HepG2 (cell line): ENCODE results near the gene PIP5KL1. TPM values are rescaled to one million over a fixed set of nuclear protein-coding genes. Genes with fewer than 3 reads are reported as not detected.
A peak's percentile ranks its signal among the peaks of the same experiment; 100 is the strongest.

ENCODE experiments used
- ATAC-seq: fragments of 200-7000 bp; cut with Tn5 transposase; 3 replicates; pipeline ENCODE4 v1.9.1; 2020; ENCODE audit warnings: mild to moderate bottlenecking, moderate library complexity
- BruUV-seq: library from RNA; stranded (reverse); fragments of 400-500 nt; replicated peaks from 2 replicates; lab custom pipeline; 2021; lab: Mats Ljungman, UMichigan
- CTCF ChIA-PET: fragments of 300-600 bp; formaldehyde crosslinking; extraction: SDS; loops from one replicate; lab custom pipeline; 2021; ENCODE audit warnings: low total read pairs, inconsistent platforms, low intra/inter-chr PET ratio; lab: Yijun Ruan, JAX
- POLR2A ChIA-PET: fragments of 350-600 bp; sonication (Branson Sonifier 250); formaldehyde crosslinking; loops from one replicate; lab custom pipeline; 2020; ENCODE audit warnings: antibody characterized with exemption, inconsistent platforms; lab: Yijun Ruan, JAX
- DNase-seq: peaks from one replicate; pipeline ENCODE4 v3.0.0-alpha.2; 2015; ENCODE audit warnings: low spot score
- FAIRE-seq: peaks from 3 replicates; lab custom pipeline; 2011; peaks lifted over from hg19 to GRCh38; lab: Jason Lieb, UNC
- H2AFZ ChIP-seq: one replicate; pipeline ENCODE4 v1.6.1; 2011; ENCODE audit warnings: low read length, inconsistent platforms
- H3K27ac ChIP-seq: fragments of 300-600 bp; 3 replicates; pipeline ENCODE4 v1.8.0; 2011; ENCODE audit warnings: mixed run types, mild to moderate bottlenecking, mixed read lengths, low read length, inconsistent platforms; ENCODE audit not compliant: insufficient read depth; ENCODE audit errors: extremely low read length
- H3K27me3 ChIP-seq, 2 experiments: fragments of 200-600 bp in 1 of 2; 2 replicates in 1 of 2; 3 replicates in 1 of 2; pipeline versions ENCODE4 v1.6.0 to v1.8.0; 2011; ENCODE audit warnings: low read length in 2 of 2, mild to moderate bottlenecking in 2 of 2, moderate library complexity in 2 of 2, inconsistent platforms in 1 of 2; ENCODE audit not compliant: insufficient read depth in 2 of 2, control insufficient read depth in 1 of 2
- H3K36me3 ChIP-seq, 2 experiments: fragments of 200-600 bp in 1 of 2; replicated peaks in 1 of 2; 2 replicates in 1 of 2; 3 replicates in 1 of 2; pipeline versions ENCODE4 v1.5.1 to v1.8.0; 2011; ENCODE audit warnings: low read length in 2 of 2, inconsistent platforms in 1 of 2; ENCODE audit not compliant: insufficient read depth in 2 of 2, control insufficient read depth in 1 of 2
- H3K4me1 ChIP-seq: 2 replicates; pipeline ENCODE4 v1.5.1; 2012; ENCODE audit warnings: low read length, inconsistent platforms; ENCODE audit not compliant: insufficient read depth
- H3K4me2 ChIP-seq: 2 replicates; pipeline ENCODE4 v1.6.0; 2011; ENCODE audit warnings: low read depth, low read length, inconsistent platforms
- H3K4me3 ChIP-seq, 3 experiments: fragments of 200-600 bp in 1 of 3; sonication (generic), shearing (Covaris generic) in 1 of 3; replicated peaks in 1 of 3; 2 replicates each; pipeline ENCODE4 v1.5.1; 2011 to 2016; ENCODE audit warnings: low read length in 3 of 3, inconsistent platforms in 2 of 3, low read depth in 2 of 3, mild to moderate bottlenecking in 2 of 3, control low read depth in 1 of 3, mixed read lengths in 1 of 3; ENCODE audit not compliant: insufficient read depth in 1 of 3
- H3K79me2 ChIP-seq: one replicate; pipeline ENCODE4 v1.6.1; 2011; ENCODE audit warnings: low read length, inconsistent platforms; ENCODE audit not compliant: insufficient read depth
- H3K9ac ChIP-seq: 2 replicates; pipeline ENCODE4 v1.6.0; 2011; ENCODE audit warnings: mild to moderate bottlenecking, low read depth, low read length, inconsistent platforms; ENCODE audit not compliant: insufficient read depth
- H3K9me3 ChIP-seq: 2 replicates; pipeline ENCODE4 v1.5.1; 2012; ENCODE audit warnings: mild to moderate bottlenecking, low read length
- H4K20me1 ChIP-seq: 2 replicates; pipeline ENCODE4 v1.6.0; 2011; ENCODE audit warnings: inconsistent platforms, mild to moderate bottlenecking, low read length, moderate library complexity; ENCODE audit not compliant: insufficient read depth
- CBX2 ChIP-seq, 2 experiments: fragments of 200-600 bp in 1 of 2; sonication (generic); formaldehyde crosslinking in 1 of 2; IDR thresholded peaks; 2 replicates each; pipeline versions ENCODE4 v1.7.0 to v1.8.1; 2018 to 2022; ENCODE audit warnings: low read depth in 2 of 2, low read length in 1 of 2, mild to moderate bottlenecking in 1 of 2, missing genetic modification reagents in 1 of 2
- NFE2L1 ChIP-seq: sonication (generic); formaldehyde crosslinking; IDR thresholded peaks from 2 replicates; pipeline ENCODE4 v1.4.0; 2020; ENCODE audit warnings: missing genetic modification reagents, mild to moderate bottlenecking, borderline replicate concordance
- PHF8 ChIP-seq: sonication (generic); formaldehyde crosslinking; IDR thresholded peaks from 2 replicates; pipeline ENCODE4 v1.5.0; 2020; ENCODE audit warnings: missing genetic modification reagents
- SNRNP70 ChIP-seq: fragments of 200-400 bp; formaldehyde crosslinking; IDR thresholded peaks from 2 replicates; pipeline ENCODE4 v1.6.1; 2017; ENCODE audit warnings: mild to moderate bottlenecking, low read depth, low read length, moderate library complexity
- YEATS2 ChIP-seq: sonication (generic); formaldehyde crosslinking; IDR thresholded peaks from 2 replicates; pipeline ENCODE4 v1.4.0; 2020; ENCODE audit warnings: missing genetic modification reagents, borderline replicate concordance
- ZBTB38 ChIP-seq: sonication (generic); formaldehyde crosslinking; IDR thresholded peaks from 2 replicates; pipeline ENCODE4 v1.5.1; 2020; ENCODE audit warnings: mild to moderate bottlenecking, missing genetic modification reagents
- ZNF160 ChIP-seq: sonication (generic); formaldehyde crosslinking; IDR thresholded peaks from 2 replicates; pipeline ENCODE4 v1.8.0; 2022; ENCODE audit warnings: mild to moderate bottlenecking, inconsistent platforms, missing genetic modification reagents
- ZNF17 ChIP-seq: sonication (generic); formaldehyde crosslinking; IDR thresholded peaks from 2 replicates; pipeline ENCODE4 v1.5.0; 2020; ENCODE audit warnings: mild to moderate bottlenecking, missing genetic modification reagents
- ZNF230 ChIP-seq: sonication (generic); formaldehyde crosslinking; IDR thresholded peaks from 2 replicates; pipeline ENCODE4 v1.4.0; 2020; ENCODE audit warnings: mild to moderate bottlenecking, missing genetic modification reagents
- ZNF382 ChIP-seq: sonication (generic); formaldehyde crosslinking; IDR thresholded peaks from 2 replicates; pipeline ENCODE4 v1.5.0; 2020; ENCODE audit warnings: missing genetic modification reagents, mild to moderate bottlenecking, borderline replicate concordance
- ZNF550 ChIP-seq: sonication (generic); formaldehyde crosslinking; IDR thresholded peaks from 2 replicates; pipeline ENCODE4 v1.4.0; 2020; ENCODE audit warnings: mild to moderate bottlenecking, missing genetic modification reagents, borderline replicate concordance
- ZNF605 ChIP-seq: sonication (generic); formaldehyde crosslinking; IDR thresholded peaks from 2 replicates; pipeline ENCODE4 v1.8.0; 2022; ENCODE audit warnings: mild to moderate bottlenecking, missing genetic modification reagents
- ZNF737 ChIP-seq: sonication (generic); formaldehyde crosslinking; IDR thresholded peaks from 2 replicates; pipeline ENCODE4 v1.5.0; 2020; ENCODE audit warnings: missing genetic modification reagents, mild to moderate bottlenecking, borderline replicate concordance
- ZNF879 ChIP-seq: sonication (generic); formaldehyde crosslinking; IDR thresholded peaks from 2 replicates; pipeline ENCODE4 v1.8.1; 2023; ENCODE audit warnings: missing genetic modification reagents
- WGBS: methylation state at CpG from one replicate; pipeline ENCODE4 v1.1.6; 2017; ENCODE audit warnings: low lambda C conversion rate; 5-methylcytosine and 5-hydroxymethylcytosine counted together
- in situ Hi-C: cut with HindIII; loops from 2 replicates; pipeline ENCODE4 v1.10.0; 2017; ENCODE audit warnings: low pct_unique_long_range_greater_than_20kb; ENCODE audit not compliant: extremely low pct_ligation_motif_present
- intact Hi-C: fragments of 100-400 bp; cut with micrococcal nuclease; formaldehyde crosslinking; loops from one replicate; pipeline ENCODE4 v1.10.0; 2022; ENCODE audit not compliant: unreplicated experiment
- polyA plus RNA-seq, 8 experiments: library from polyadenylated mRNA; depleted of rRNA in 3 of 8; stranded (reverse) in 7 of 8; unstranded in 1 of 8; fragments of >200 nt; fragmentation: Illumina TruSeq in 4 of 8; extraction: Trizol in 4 of 8; gene quantifications; 2 replicates each; pipeline versions ENCODE4 v1.2.1 to v1.2.3, GENCODE V29; 2011 to 2016; ENCODE audit warnings: low read depth in 4 of 8, missing spikeins in 1 of 8, mixed read lengths in 1 of 8; ENCODE audit not compliant: insufficient read depth in 1 of 8
- total RNA-seq, 5 experiments: library from RNA; depleted of rRNA; stranded (reverse); fragments of >200 nt; fragmentation: Illumina TruSeq; extraction: Trizol; gene quantifications; 2 replicates each; pipeline ENCODE4 v1.2.3, GENCODE V29; 2016; ENCODE audit warnings: low read depth in 1 of 5
- TF ChIP-seq, protein P1 (sequence below): sonication (generic); formaldehyde crosslinking; IDR thresholded peaks from 2 replicates; pipeline ENCODE4 v1.4.0; 2020; ENCODE audit warnings: missing genetic modification reagents
- TF ChIP-seq, protein P2 (sequence below): sonication (generic); formaldehyde crosslinking; IDR thresholded peaks from 2 replicates; pipeline ENCODE4 v1.4.0; 2020; ENCODE audit warnings: missing genetic modification reagents
- TF ChIP-seq, protein P3 (sequence below): sonication (generic); formaldehyde crosslinking; IDR thresholded peaks from 2 replicates; pipeline ENCODE4 v1.8.0; 2023; ENCODE audit warnings: mild to moderate bottlenecking, missing genetic modification reagents
- TF ChIP-seq, protein P4 (sequence below): sonication (generic); formaldehyde crosslinking; IDR thresholded peaks from 2 replicates; pipeline ENCODE4 v1.4.0; 2020; ENCODE audit warnings: missing genetic modification reagents

PIP5KL1 gene
- total and polyA plus RNA-seq, 2 of the 13 experiments (the other 11 are each of a cell fraction or from before 2014, with no cell fraction given) = 0.20 to 0.49 TPM

DNA sequence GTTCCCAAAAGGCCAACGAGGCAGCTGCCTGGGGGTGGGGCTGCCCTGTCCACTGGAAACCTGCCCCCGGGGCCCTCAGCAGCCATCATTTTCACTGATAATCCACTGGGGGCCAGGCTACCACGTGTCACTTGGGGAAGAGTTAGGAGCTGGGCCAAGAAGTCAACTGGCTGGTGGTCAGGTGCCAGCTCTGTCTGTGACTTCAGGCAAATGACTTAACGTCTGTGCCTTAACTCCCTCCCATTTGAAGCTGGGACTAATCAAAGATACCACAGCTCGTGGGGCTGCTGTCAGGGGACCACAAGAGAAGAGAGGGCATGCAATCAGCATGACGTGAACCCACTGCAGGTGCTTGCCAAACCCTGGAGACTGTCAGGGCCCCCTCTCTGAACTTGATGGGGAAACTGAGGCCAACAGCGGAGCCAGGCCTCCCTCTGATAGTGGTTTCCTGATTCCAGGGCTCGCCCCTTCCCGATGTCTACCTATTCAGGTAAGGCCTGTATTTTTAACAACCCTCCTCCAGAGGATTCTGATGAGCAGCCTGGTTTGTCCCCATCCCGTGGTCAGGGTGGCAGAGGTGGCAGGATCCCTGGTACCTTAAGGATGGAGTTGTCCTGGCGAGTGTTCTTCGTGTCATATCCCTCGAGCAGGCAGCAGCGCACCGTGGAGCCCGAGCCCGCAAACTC, 19.4 kb upstream of the PIP5KL1 start:
- in situ Hi-C loops = no loop called here
- Histone ChIP-seq H3K9ac (peak overlapping the region; percentile 82), H3K79me2 (peaks cover 71% of the 10 kb centered on the region), H3K36me3 (peaks cover 10 to 25% of the 10 kb centered on the region in 2 experiments; a peak in 4 of 5 replicates), H4K20me1 (no peaks in the 10 kb centered on the region; the same call in 1 of the 2 replicates), H3K4me3 (peak overlapping the region; percentile 54 to 74 (median 57)), H2AFZ (no peak overlapping the region), H3K27ac (peak overlapping the region; percentile 96), H3K27me3 (no peaks in the 10 kb centered on the region; a peak in 1 of 5 replicates), H3K4me2 (peak overlapping the region; percentile 95), H3K4me1 (peaks cover 94% of the 10 kb centered on the region), H3K9me3 (no peaks in the 10 kb centered on the region)
- BruUV-seq = TSS peak; percentile 68
- no peak for ATAC-seq
- intact Hi-C loops = loop anchor here (10.0 kb wide), 1 partner anchor 165 kb away; no protein-coding TSS in a partner anchor
- CTCF ChIA-PET = no interaction called here
- POLR2A ChIA-PET = interaction anchor here (0.6 to 3.1 kb wide), 18 partner anchors 11 to 155 kb away, joined by 3 to 13 read pairs (median 4); partner anchors contain the start of gene NAIF1
- DNase-seq = peak; percentile 10
- no peak for FAIRE-seq
- 48% methylated on average over 9 of the region's 17 CpGs for WGBS
- TF ChIP-seq YEATS2 = no peak
- TF ChIP-seq ZNF737 (CRISPR knock-in tag) = 0 out of 2 replicates have a peak, but pooled peaks have one; percentile 33
- TF ChIP-seq ZNF17 = no peak
- TF ChIP-seq ZBTB38 (CRISPR knock-in tag) = 0 out of 2 replicates have a peak, but pooled peaks have one; percentile 11
- TF ChIP-seq SNRNP70 = no peak
- 0 out of 2 replicates have a peak, but pooled peaks have one; percentile 48 for TF ChIP-seq NFE2L1 (CRISPR knock-in tag)
- TF ChIP-seq, protein P1, sequence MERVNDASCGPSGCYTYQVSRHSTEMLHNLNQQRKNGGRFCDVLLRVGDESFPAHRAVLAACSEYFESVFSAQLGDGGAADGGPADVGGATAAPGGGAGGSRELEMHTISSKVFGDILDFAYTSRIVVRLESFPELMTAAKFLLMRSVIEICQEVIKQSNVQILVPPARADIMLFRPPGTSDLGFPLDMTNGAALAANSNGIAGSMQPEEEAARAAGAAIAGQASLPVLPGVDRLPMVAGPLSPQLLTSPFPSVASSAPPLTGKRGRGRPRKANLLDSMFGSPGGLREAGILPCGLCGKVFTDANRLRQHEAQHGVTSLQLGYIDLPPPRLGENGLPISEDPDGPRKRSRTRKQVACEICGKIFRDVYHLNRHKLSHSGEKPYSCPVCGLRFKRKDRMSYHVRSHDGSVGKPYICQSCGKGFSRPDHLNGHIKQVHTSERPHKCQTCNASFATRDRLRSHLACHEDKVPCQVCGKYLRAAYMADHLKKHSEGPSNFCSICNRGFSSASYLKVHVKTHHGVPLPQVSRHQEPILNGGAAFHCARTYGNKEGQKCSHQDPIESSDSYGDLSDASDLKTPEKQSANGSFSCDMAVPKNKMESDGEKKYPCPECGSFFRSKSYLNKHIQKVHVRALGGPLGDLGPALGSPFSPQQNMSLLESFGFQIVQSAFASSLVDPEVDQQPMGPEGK (CRISPR knock-in tag) = no peak
- no peak for TF ChIP-seq PHF8
- TF ChIP-seq ZNF879 (CRISPR knock-in tag) = 0 out of 2 replicates have a peak, but pooled peaks have one; percentile 48
- TF ChIP-seq ZNF160 = 0 out of 2 replicates have a peak, but pooled peaks have one; percentile 20
- no peak for TF ChIP-seq CBX2 (IDR thresholded peaks at IDR 0.05; ENCODE audit: low read depth, low read length)
- TF ChIP-seq CBX2 (CRISPR knock-in tag; IDR thresholded peaks at IDR 0.05; ENCODE audit: low read depth) = no peak
- TF ChIP-seq ZNF605 = peak; percentile 51; the same call in 1 of the 2 replicates
- TF ChIP-seq ZNF230 (CRISPR knock-in tag) = no peak
- TF ChIP-seq, protein P2, sequence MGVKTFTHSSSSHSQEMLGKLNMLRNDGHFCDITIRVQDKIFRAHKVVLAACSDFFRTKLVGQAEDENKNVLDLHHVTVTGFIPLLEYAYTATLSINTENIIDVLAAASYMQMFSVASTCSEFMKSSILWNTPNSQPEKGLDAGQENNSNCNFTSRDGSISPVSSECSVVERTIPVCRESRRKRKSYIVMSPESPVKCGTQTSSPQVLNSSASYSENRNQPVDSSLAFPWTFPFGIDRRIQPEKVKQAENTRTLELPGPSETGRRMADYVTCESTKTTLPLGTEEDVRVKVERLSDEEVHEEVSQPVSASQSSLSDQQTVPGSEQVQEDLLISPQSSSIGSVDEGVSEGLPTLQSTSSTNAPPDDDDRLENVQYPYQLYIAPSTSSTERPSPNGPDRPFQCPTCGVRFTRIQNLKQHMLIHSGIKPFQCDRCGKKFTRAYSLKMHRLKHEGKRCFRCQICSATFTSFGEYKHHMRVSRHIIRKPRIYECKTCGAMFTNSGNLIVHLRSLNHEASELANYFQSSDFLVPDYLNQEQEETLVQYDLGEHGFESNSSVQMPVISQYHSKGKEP (CRISPR knock-in tag) = no peak
- TF ChIP-seq, protein P3, sequence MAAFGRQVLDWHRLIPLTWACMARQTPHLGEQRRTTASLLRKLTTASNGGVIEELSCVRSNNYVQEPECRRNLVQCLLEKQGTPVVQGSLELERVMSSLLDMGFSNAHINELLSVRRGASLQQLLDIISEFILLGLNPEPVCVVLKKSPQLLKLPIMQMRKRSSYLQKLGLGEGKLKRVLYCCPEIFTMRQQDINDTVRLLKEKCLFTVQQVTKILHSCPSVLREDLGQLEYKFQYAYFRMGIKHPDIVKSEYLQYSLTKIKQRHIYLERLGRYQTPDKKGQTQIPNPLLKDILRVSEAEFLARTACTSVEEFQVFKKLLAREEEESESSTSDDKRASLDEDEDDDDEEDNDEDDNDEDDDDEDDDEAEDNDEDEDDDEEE (CRISPR knock-in tag) = no peak
- TF ChIP-seq ZNF550 (CRISPR knock-in tag) = 0 out of 2 replicates have a peak, but pooled peaks have one; percentile 24
- TF ChIP-seq ZNF382 = no peak
- TF ChIP-seq, protein P4, sequence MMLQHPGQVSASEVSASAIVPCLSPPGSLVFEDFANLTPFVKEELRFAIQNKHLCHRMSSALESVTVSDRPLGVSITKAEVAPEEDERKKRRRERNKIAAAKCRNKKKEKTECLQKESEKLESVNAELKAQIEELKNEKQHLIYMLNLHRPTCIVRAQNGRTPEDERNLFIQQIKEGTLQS (CRISPR knock-in tag) = no peak
